Fibroblast of lung (primary cell): Measurements from ENCODE around the gene PRPH2. TPM values are rescaled to one million over a fixed set of nuclear protein-coding genes. Genes with fewer than 3 reads are reported as not detected.
"Not testable (repeated sequence)": the region's sequence is repeated elsewhere in the genome, so short reads cannot be mapped to it uniquely, and the experiment has no call there.

Experiments used
- DNase-seq, 2 donors: peaks; one replicate each; pipeline versions ENCODE4 v3.0.0 to v3.0.0-alpha.2; 2010; ENCODE audit warnings: low read depth in 2 of 2
- H2AFZ ChIP-seq: 2 replicates; pipeline ENCODE4 v1.5.1; 2012; ENCODE audit warnings: low read length, control low read depth, inconsistent platforms
- H3K27ac ChIP-seq: 2 replicates; pipeline ENCODE4 v1.5.1; 2011; ENCODE audit warnings: low read length, control low read depth; ENCODE audit not compliant: insufficient read depth
- H3K27me3 ChIP-seq: 2 replicates; pipeline ENCODE4 v1.5.1; 2011; ENCODE audit warnings: mild to moderate bottlenecking, low read length; ENCODE audit not compliant: control insufficient read depth, insufficient read depth
- H3K36me3 ChIP-seq: 2 replicates; pipeline ENCODE4 v1.5.1; 2011; ENCODE audit warnings: low read length; ENCODE audit not compliant: control insufficient read depth, insufficient read depth
- H3K4me1 ChIP-seq: 2 replicates; pipeline ENCODE4 v1.5.1; 2011; ENCODE audit warnings: low read length; ENCODE audit not compliant: control insufficient read depth, insufficient read depth; ENCODE audit errors: extremely low read depth
- H3K4me2 ChIP-seq: 2 replicates; pipeline ENCODE4 v1.5.1; 2011; ENCODE audit warnings: low read length, control low read depth; ENCODE audit not compliant: insufficient read depth; ENCODE audit errors: extremely low read depth
- H3K4me3 ChIP-seq, 4 experiments: fragments of 200-600 bp in 1 of 4; sonication (generic) in 1 of 4; replicated peaks in 1 of 4; 2 replicates each; pipeline ENCODE4 v1.5.1; 2011 to 2016; ENCODE audit warnings: low read length in 4 of 4, low read depth in 3 of 4, mild to moderate bottlenecking in 3 of 4, control low read depth in 2 of 4, inconsistent platforms in 1 of 4, mixed read lengths in 1 of 4; ENCODE audit not compliant: insufficient read depth in 1 of 4; ENCODE audit errors: control extremely low read depth in 1 of 4
- H3K79me2 ChIP-seq: 2 replicates; pipeline ENCODE4 v1.5.1; 2012; ENCODE audit warnings: mild to moderate bottlenecking, low read length, inconsistent platforms; ENCODE audit not compliant: control insufficient read depth, insufficient read depth
- H3K9ac ChIP-seq: 2 replicates; pipeline ENCODE4 v1.5.1; 2011; ENCODE audit warnings: mild to moderate bottlenecking, low read length, control low read depth; ENCODE audit not compliant: insufficient read depth
- H3K9me3 ChIP-seq: 2 replicates; pipeline ENCODE4 v1.5.1; 2012; ENCODE audit warnings: low read depth, low read length; ENCODE audit not compliant: control insufficient read depth, insufficient read depth
- H4K20me1 ChIP-seq: 2 replicates; pipeline ENCODE4 v1.5.1; 2011; ENCODE audit warnings: low read length; ENCODE audit not compliant: control insufficient read depth, insufficient read depth; ENCODE audit errors: extremely low read depth
- EZH2 ChIP-seq: IDR thresholded peaks from 2 replicates; pipeline ENCODE4 v1.5.1; 2012; ENCODE audit warnings: low read length, control low read depth, mild to moderate bottlenecking; ENCODE audit errors: missing control alignments
- polyA plus RNA-seq, 2 donors: library from polyadenylated mRNA; depleted of rRNA in 1 of 2; stranded (reverse) in 1 of 2; unstranded in 1 of 2; fragments of >200 nt; gene quantifications; 2 replicates each; pipeline ENCODE4 v1.2.1, GENCODE V29; 2011 to 2012; ENCODE audit warnings: missing spikeins in 1 of 2
- total RNA-seq: library from RNA; depleted of rRNA; stranded (reverse); fragments of >200 nt; gene quantifications from 2 replicates; pipeline ENCODE4 v1.2.1, GENCODE V29; 2014
- TF ChIP-seq, protein P1 (sequence below), 2 donors: IDR thresholded peaks in 1 of 2; conservative IDR thresholded peaks in 1 of 2; 1 replicate in 1 of 2; 2 replicates in 1 of 2; pipeline ENCODE4 v1.5.1; 2011 to 2012; ENCODE audit warnings: low read length in 2 of 2, control low read depth in 1 of 2, inconsistent platforms in 1 of 2, low read depth in 1 of 2, mild to moderate bottlenecking in 1 of 2

Gene PRPH2
- total and polyA plus RNA-seq, 2 donors (not counting 1 experiment from before 2014, with no cell fraction given), result 6.3 to 8.6 TPM

DNA sequence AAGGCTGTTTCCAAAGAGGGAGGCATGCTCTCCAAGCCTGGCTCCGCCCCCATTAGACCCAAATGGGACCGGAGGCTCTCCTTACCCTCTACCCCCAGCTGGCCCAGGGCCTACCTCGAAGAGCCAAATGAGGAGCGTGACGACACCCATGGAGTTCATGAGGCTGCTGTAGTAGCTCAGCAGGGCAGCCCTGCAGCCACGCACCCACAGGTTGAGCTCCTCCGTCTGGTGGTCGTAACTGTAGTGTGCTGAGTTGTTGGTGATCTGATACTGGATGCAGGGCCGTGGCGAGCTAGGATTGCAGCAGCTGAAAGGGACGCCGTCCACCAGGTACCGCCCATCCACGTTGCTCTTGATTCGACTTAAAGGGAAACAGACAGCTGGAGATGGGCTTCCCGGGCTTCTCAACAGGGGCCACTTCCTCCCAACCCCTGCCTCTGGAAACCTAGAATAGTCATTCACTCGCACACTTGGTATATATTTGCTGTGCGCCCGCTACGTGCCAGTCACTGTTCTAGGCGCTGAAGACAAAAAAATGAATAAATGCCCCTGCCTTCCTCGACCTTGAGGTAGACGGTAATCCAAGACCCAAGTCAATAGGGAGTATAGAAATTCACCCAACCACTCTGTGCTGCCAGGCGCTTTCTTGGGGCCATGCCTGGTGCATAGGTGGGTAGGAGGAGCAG lies 18.0 kb downstream of the PRPH2 start:
- Histone ChIP-seq H3K4me2 (peak overlapping the region; percentile 33), H3K27ac (no peak overlapping the region), H3K4me3 (peak overlapping the region; percentile 24 to 68 (median 51)), H3K27me3 (no peaks in the 10 kb centered on the region), H3K9ac (no peak overlapping the region), H3K79me2 (no peaks in the 10 kb centered on the region), H3K4me1 (no peaks in the 10 kb centered on the region), H4K20me1 (no peaks in the 10 kb centered on the region), H3K9me3 (no peaks in the 10 kb centered on the region), H2AFZ (peak overlapping the region; percentile 81), H3K36me3 (no peaks in the 10 kb centered on the region)
- TF ChIP-seq, protein P1, sequence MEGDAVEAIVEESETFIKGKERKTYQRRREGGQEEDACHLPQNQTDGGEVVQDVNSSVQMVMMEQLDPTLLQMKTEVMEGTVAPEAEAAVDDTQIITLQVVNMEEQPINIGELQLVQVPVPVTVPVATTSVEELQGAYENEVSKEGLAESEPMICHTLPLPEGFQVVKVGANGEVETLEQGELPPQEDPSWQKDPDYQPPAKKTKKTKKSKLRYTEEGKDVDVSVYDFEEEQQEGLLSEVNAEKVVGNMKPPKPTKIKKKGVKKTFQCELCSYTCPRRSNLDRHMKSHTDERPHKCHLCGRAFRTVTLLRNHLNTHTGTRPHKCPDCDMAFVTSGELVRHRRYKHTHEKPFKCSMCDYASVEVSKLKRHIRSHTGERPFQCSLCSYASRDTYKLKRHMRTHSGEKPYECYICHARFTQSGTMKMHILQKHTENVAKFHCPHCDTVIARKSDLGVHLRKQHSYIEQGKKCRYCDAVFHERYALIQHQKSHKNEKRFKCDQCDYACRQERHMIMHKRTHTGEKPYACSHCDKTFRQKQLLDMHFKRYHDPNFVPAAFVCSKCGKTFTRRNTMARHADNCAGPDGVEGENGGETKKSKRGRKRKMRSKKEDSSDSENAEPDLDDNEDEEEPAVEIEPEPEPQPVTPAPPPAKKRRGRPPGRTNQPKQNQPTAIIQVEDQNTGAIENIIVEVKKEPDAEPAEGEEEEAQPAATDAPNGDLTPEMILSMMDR (conservative IDR thresholded peaks at IDR 0.05 in 1 of 2, IDR thresholded peaks at IDR 0.05 in 1 of 2; ENCODE audit: low read depth in 1 of 2, low read length in 2 of 2), result no peak
- no peak for TF ChIP-seq EZH2
- DNase-seq, result peak in 1 of 2 donors; percentile 72

DNA sequence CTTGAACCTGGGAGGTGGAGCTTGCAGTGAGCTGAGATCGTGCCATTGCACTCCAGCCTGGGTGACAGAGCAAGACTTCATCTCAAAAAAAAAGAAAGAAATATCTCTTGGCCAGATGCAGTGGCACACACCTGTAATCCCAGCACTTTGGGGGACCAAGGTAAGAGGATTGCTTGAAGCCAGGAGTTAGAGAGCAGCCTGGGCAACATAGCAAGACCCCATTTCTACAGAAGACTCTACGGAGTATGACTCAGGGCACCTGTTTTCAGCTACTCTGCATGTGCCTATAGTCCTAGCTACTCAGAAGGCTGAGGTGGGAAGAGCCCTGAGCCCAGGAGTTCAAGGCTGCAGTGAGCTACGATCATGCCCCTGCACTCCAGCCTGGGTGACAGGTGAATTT lies 19.6 kb downstream of the PRPH2 start:
- not testable (repeated sequence) for H3K9me3 ChIP-seq, H3K36me3 ChIP-seq, H3K9ac ChIP-seq, DNase-seq, H4K20me1 ChIP-seq, H3K4me2 ChIP-seq, H3K27ac ChIP-seq, H3K4me3 ChIP-seq, H2AFZ ChIP-seq, H3K4me1 ChIP-seq, H3K79me2 ChIP-seq, H3K27me3 ChIP-seq

DNA sequence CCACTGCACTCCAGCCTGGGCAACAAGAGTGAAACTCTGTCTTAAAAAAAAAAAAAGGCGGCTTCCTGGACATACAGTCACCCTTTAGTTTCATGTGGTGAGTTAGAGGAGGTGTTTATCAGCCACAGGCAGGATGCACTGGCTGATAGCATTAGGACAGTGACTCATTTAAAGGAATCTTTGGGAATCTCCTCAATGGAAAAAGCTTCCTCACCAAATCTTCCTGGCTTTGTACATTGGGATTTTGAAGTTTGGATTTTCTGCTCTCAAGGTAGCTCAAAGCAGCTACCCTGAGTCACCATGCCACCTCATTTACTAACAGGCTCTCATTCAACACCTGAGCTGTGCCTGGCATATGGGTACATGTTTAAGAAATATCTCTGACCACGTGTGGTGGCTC lies 20.2 kb downstream of the PRPH2 start:
- DNase-seq, result peak; percentile 32 to 90
- no peak overlapping the region for H3K4me3 ChIP-seq
- no peak overlapping the region for H3K9ac ChIP-seq
- TF ChIP-seq EZH2, result no peak
- TF ChIP-seq, protein P1 (conservative IDR thresholded peaks at IDR 0.05 in 1 of 2, IDR thresholded peaks at IDR 0.05 in 1 of 2; ENCODE audit: low read depth in 1 of 2, low read length in 2 of 2), result no peak
- no peaks in the 10 kb centered on the region for H4K20me1 ChIP-seq
- H3K4me1 ChIP-seq, result no peaks in the 10 kb centered on the region
- H3K27ac ChIP-seq, result no peak overlapping the region
- H3K79me2 ChIP-seq, result no peaks in the 10 kb centered on the region
- no peaks in the 10 kb centered on the region for H3K27me3 ChIP-seq
- H3K4me2 ChIP-seq, result no peak overlapping the region
- H3K9me3 ChIP-seq, result no peaks in the 10 kb centered on the region
- H3K36me3 ChIP-seq, result no peaks in the 10 kb centered on the region
- no peak overlapping the region for H2AFZ ChIP-seq
